ENCODE results near the gene VPS26B. TPM values are rescaled to one million over a fixed set of nuclear protein-coding genes. Genes with fewer than 3 reads are reported as not detected.

The VPS26B gene
- total RNA-seq, 1 donor from 2014 or later: 37.6 TPM

DNA sequence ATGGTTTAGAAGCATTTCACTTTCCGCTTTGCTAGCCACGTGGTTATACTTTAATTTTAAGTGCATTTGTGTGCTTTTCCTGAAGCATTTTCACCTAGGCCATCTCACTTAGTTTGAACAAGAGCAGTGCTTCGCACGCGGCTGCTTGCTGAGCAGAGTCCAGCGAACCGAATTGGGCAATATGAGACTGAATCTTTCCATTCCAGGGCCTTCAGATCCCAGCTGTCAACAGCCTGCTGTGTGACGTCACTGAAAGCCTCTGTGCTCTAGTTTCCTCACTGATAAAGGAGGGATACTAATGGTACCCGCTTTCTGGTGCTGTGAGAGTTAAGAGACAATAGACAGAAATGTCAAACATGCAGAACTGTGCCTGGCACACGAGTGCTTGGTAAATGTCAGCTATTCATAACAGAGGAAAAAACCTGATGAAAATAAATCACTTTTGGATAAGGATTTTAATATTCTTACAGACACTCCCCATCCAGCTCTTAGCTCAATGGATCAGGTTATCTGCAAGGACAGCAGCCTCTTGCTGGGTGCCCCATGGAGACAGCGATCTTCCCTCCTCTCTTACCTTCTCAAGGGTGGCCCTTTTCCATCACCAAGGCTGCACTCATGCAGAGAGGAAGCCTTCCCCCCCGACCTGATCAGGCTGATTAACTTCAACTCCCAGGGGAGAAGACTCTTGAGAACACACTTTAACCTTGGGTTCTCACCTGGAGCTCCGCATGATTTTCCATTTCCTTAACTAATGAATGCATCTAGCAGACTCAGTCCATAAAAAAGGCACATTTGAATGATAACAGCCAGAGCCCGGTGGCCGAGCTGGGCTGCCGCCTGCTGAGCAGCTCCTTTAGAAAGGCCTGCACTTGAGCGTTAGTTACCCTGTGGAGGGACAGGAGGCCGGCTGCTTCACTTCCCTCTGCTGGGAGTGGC, 48.2 kb downstream of the VPS26B start:
- peaks cover 86% of the 10 kb centered on the region for H3K27me3 ChIP-seq (ENCODE audit: low read depth)
- DNase-seq: no peak

DNA sequence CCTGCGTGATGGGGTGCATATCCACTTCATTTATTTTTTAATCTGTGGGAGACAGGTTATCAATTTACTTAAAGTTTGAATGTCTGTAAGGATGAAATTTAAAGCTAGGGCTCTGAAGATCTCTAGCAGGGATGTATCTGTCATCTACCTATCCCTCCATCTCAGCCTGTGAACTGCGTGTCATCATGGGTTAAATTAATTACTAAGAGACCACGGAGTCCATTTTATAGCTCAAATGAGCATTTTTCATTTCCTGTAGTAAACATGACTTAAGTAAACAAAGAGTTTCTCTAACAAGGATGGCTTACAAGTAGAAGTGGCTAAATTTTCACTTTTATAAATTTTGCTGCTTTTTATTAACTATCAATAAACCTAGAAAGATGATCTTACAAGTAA, 48.8 kb downstream of the VPS26B start:
- H3K4me3 ChIP-seq: no peak overlapping the region
- no peak for DNase-seq
- TF ChIP-seq, protein P1, sequence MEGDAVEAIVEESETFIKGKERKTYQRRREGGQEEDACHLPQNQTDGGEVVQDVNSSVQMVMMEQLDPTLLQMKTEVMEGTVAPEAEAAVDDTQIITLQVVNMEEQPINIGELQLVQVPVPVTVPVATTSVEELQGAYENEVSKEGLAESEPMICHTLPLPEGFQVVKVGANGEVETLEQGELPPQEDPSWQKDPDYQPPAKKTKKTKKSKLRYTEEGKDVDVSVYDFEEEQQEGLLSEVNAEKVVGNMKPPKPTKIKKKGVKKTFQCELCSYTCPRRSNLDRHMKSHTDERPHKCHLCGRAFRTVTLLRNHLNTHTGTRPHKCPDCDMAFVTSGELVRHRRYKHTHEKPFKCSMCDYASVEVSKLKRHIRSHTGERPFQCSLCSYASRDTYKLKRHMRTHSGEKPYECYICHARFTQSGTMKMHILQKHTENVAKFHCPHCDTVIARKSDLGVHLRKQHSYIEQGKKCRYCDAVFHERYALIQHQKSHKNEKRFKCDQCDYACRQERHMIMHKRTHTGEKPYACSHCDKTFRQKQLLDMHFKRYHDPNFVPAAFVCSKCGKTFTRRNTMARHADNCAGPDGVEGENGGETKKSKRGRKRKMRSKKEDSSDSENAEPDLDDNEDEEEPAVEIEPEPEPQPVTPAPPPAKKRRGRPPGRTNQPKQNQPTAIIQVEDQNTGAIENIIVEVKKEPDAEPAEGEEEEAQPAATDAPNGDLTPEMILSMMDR (IDR thresholded peaks at IDR 0.05; ENCODE audit: borderline replicate concordance): no peak
- peaks cover 93% of the 10 kb centered on the region for H3K27me3 ChIP-seq (ENCODE audit: low read depth)
- H3K36me3 ChIP-seq: no peaks in the 10 kb centered on the region
- peaks cover 25% of the 10 kb centered on the region for H3K4me1 ChIP-seq
- intact Hi-C loops (cut with micrococcal nuclease): no loop called here
- H3K9me3 ChIP-seq (replicated peaks): no peaks in the 10 kb centered on the region
- no peak overlapping the region for H3K27ac ChIP-seq (replicated peaks)

More for the DNA sequence above, 48.2 kb downstream of the VPS26B start:
- intact Hi-C loops (cut with micrococcal nuclease): no loop called here
- Histone ChIP-seq H3K4me1 (peaks cover 25% of the 10 kb centered on the region), H3K27ac (replicated peaks) (no peak overlapping the region), H3K9me3 (replicated peaks) (no peaks in the 10 kb centered on the region), H3K36me3 (no peaks in the 10 kb centered on the region), H3K4me3 (no peak overlapping the region)
- TF ChIP-seq, protein P1 (IDR thresholded peaks at IDR 0.05; ENCODE audit: borderline replicate concordance): no peak

DNA sequence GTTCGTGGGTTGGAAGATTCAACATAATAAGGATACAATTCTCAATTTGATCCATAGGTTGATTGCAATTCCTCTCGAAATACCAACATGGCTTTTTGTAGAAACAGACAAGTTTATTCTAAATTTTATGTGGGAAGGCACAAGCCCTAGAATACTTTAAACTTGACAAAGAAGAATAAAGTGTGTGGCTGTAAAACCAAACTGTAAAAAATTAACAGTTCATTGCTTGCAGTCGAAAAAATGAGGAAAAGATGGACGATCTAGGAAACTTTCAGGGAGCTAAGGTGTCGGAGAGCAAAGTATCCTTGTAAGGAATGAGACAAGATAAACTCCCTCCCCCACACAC, 50.7 kb downstream of the VPS26B start:
- peaks cover 100% of the 10 kb centered on the region for H3K27me3 ChIP-seq (ENCODE audit: low read depth)
- H3K36me3 ChIP-seq: no peaks in the 10 kb centered on the region
- DNase-seq: no peak
- TF ChIP-seq, protein P1 (IDR thresholded peaks at IDR 0.05; ENCODE audit: borderline replicate concordance): no peak
- H3K4me1 ChIP-seq: peaks cover 25% of the 10 kb centered on the region
- H3K27ac ChIP-seq (replicated peaks): no peak overlapping the region
- H3K4me3 ChIP-seq: no peak overlapping the region
- no peaks in the 10 kb centered on the region for H3K9me3 ChIP-seq (replicated peaks)
- intact Hi-C loops (cut with micrococcal nuclease): no loop called here

DNA sequence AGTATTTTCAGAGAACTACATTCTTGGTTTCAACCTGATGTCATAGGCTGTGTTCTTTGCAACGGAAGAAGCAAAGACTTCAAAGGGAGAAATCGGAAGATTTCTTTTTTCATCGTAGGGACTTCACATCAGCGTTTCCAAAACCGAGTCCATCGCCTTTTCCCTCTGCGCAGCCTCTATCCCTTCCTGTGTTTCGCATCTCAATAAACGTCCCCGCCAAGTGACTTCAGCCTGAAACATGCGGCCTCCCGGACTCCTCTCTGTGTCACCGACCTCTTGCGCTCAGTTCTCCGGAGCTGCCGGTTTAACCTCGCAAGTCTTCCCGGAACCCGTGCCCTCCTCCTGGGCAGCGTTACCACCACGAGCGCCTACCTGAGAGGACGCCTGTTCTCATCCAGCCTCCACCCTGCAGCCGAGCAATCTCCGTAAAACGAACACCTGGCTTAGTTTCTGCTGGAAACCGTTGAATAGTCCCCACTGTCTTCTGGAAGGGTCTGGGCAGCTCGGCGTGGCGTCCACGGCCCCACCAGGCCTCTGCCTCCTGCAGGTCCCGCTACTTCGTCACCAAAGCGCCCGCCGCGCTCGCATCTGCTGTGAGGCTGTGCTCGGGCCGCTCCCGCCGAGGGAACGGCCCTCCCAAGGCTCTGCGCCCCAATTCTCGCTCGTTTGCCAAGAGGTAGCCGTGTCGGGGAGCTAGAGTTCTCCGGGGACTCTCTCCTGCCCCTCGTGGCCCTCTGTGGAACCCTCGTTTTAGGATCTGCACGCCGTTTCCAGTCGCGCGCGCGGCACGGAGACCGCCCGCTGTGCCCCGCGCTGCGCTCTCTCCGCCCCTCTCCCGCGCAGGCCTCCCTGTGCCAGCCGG, 51.3 kb downstream of the VPS26B start, which contains the start of gene GLB1L3:
TSS of gene GLB1L3 (plus strand) at position 846 of the 862 bp plus-strand sequence. CDS start 362 bp downstream, outside the sequence.
- Histone ChIP-seq H3K27ac (replicated peaks) (no peak within 1 kb of the TSS), H3K9me3 (replicated peaks) (no peaks in the 10 kb centered on the region), H3K36me3 (no peaks in the 10 kb centered on the region), H3K4me3 (peak within 1 kb of the TSS; percentile 57), H3K4me1 (peaks cover 25% of the 10 kb centered on the region), H3K27me3 (ENCODE audit: low read depth) (peaks cover 100% of the 10 kb centered on the region)
- intact Hi-C loops (cut with micrococcal nuclease): no loop called here
- TF ChIP-seq, protein P1 (IDR thresholded peaks at IDR 0.05; ENCODE audit: borderline replicate concordance): peak; percentile 35
- no peak for DNase-seq

DNA sequence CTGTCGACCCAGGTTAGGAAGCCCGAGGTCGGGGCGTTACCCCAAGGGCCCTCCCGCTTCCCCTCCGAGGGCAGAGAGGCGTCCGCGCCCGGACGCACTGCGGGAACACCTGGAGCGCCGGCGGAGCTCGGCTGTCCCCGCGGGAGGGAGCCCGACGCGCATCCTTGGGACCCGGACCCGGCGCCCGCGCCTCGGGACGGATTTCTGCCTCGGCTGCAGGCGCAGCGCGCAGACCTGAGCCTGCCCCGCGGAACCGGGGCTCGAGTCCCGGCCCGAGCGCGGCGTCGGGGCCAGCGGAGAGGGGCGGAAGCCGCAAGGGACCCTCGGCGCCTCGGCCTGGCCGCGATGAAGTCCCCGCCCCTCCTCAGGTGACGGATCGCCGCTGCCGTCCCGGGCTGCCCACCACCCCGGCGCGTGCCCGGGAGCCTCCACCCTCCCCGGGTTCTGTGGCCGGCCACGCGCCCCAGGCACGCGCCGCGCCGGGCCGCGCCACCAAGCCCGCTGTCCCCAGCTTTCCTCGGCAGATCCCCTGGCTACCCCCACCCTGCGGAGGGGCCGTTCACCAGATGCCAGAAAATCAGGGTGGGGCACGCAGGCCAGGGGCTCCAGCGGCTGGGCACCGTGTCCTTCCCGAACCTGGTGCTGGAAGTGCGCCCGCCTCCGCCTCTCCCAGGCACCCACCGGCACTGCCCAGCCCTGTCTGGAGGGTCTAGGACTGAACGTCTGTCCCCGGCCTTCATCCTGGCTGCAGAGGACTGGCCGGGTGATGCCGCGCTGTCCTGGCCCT, 52.1 kb downstream of the VPS26B start:
- Histone ChIP-seq H3K36me3 (no peaks in the 10 kb centered on the region), H3K4me1 (peaks cover 25% of the 10 kb centered on the region), H3K4me3 (peak overlapping the region; percentile 57), H3K27ac (replicated peaks) (no peak overlapping the region), H3K9me3 (replicated peaks) (no peaks in the 10 kb centered on the region), H3K27me3 (ENCODE audit: low read depth) (peaks cover 96% of the 10 kb centered on the region)
- TF ChIP-seq, protein P1 (IDR thresholded peaks at IDR 0.05; ENCODE audit: borderline replicate concordance): no peak
- DNase-seq: no peak
- intact Hi-C loops (cut with micrococcal nuclease): no loop called here

Data from left ventricle myocardium inferior (tissue), 1 donor.